ENCODE measurements around the gene COG5. TPM values are rescaled to one million over a fixed set of nuclear protein-coding genes. Genes with fewer than 3 reads are reported as not detected.

The COG5 gene
- polyA plus RNA-seq, 3 donors, result 12.7 to 29.0 (median 28.1) TPM

- Histone ChIP-seq H3K27ac (ENCODE audit: low read depth in 1 of 2, low read length in 2 of 2) (no peak overlapping the region), H3K4me2 (replicated peaks; ENCODE audit: extremely low read depth, low read length, poor library complexity, severe bottlenecking) (no peak overlapping the region), H4K20me1 (ENCODE audit: insufficient read depth, low read length) (no peaks in the 10 kb centered on the region), H3K9ac (ENCODE audit: insufficient read depth, low read length, poor library complexity, severe bottlenecking) (no peak overlapping the region), H3K79me2 (ENCODE audit: insufficient read depth, low read length) (no peaks in the 10 kb centered on the region), H3K9me3 (replicated peaks in 1 of 2; ENCODE audit: control insufficient read depth in 1 of 2, insufficient read depth in 1 of 2, low read length in 2 of 2) (no peaks in the 10 kb centered on the region), H3K36me3 (replicated peaks in 1 of 2; ENCODE audit: control insufficient read depth in 1 of 2, insufficient read depth in 2 of 2, low read length in 2 of 2) (peaks cover 3 to 24% of the 10 kb centered on the region in 2 donors), H2AFZ (ENCODE audit: insufficient read depth, low read depth, low read length, poor library complexity, severe bottlenecking) (no peak overlapping the region), H3K27me3 (ENCODE audit: control insufficient read depth in 2 of 2, insufficient read depth in 2 of 2, low read length in 2 of 2) (no peaks in the 10 kb centered on the region), H3K4me3 (replicated peaks in 1 of 3; ENCODE audit: low read depth in 2 of 3, low read length in 3 of 3) (no peak overlapping the region), H3K4me1 (ENCODE audit: control insufficient read depth in 1 of 2, insufficient read depth in 2 of 2, low read length in 2 of 2) (no peaks in the 10 kb centered on the region)
- Mint-ChIP-seq H3K27me3 (ENCODE audit: low read depth in 3 of 3) (peaks cover 0 to 1% (median 0%) of the 10 kb centered on the region in 3 donors), H3K27ac (peak overlapping the region in 3 of 7 donors; percentile 37 to 60 (median 48)), H3K4me1 (no peaks in the 10 kb centered on the region), H3K4me3 (no peak overlapping the region), H3K9me3 (peaks cover 0 to 3% (median 0%) of the 10 kb centered on the region in 7 donors), H3K36me3 (peaks cover 23 to 24% of the 10 kb centered on the region in 2 donors)
- no CpG with 5 or more reads among the region's 1 CpG for WGBS (ENCODE audit: insufficient coverage)
- DNase-seq, result no peak
- TF ChIP-seq CTCF (IDR thresholded peaks at IDR 0.05), result no peak
- intact Hi-C loops (cut with micrococcal nuclease), result no loop called here
Observed at GRCh38 chr7:107322015-107322414, 241.7 kb downstream of the COG5 start.

- H4K20me1 ChIP-seq (ENCODE audit: insufficient read depth, low read length), result no peaks in the 10 kb centered on the region
- H3K36me3 Mint-ChIP-seq, result peaks cover 20 to 24% of the 10 kb centered on the region in 2 donors
- intact Hi-C loops (cut with micrococcal nuclease), result no loop called here
Observed at GRCh38 chr7:107321611-107322010, 242.1 kb downstream of the COG5 start.

More at GRCh38 chr7:107321611-107322010, 242.1 kb downstream of the COG5 start:
- Histone ChIP-seq H3K4me2 (replicated peaks; ENCODE audit: extremely low read depth, low read length, poor library complexity, severe bottlenecking) (no peak overlapping the region), H3K79me2 (ENCODE audit: insufficient read depth, low read length) (no peaks in the 10 kb centered on the region), H3K4me3 (replicated peaks in 1 of 3; ENCODE audit: low read depth in 2 of 3, low read length in 3 of 3) (no peak overlapping the region), H3K9ac (ENCODE audit: insufficient read depth, low read length, poor library complexity, severe bottlenecking) (no peak overlapping the region), H3K27ac (ENCODE audit: low read depth in 1 of 2, low read length in 2 of 2) (no peak overlapping the region), H3K9me3 (replicated peaks in 1 of 2; ENCODE audit: control insufficient read depth in 1 of 2, insufficient read depth in 1 of 2, low read length in 2 of 2) (no peaks in the 10 kb centered on the region), H3K36me3 (replicated peaks in 1 of 2; ENCODE audit: control insufficient read depth in 1 of 2, insufficient read depth in 2 of 2, low read length in 2 of 2) (peaks cover 3 to 24% of the 10 kb centered on the region in 2 donors), H3K27me3 (ENCODE audit: control insufficient read depth in 2 of 2, insufficient read depth in 2 of 2, low read length in 2 of 2) (no peaks in the 10 kb centered on the region), H2AFZ (ENCODE audit: insufficient read depth, low read depth, low read length, poor library complexity, severe bottlenecking) (no peak overlapping the region), H3K4me1 (ENCODE audit: control insufficient read depth in 1 of 2, insufficient read depth in 2 of 2, low read length in 2 of 2) (no peaks in the 10 kb centered on the region)
- DNase-seq, result no peak
- Mint-ChIP-seq H3K4me1 (no peaks in the 10 kb centered on the region), H3K4me3 (no peak overlapping the region), H3K27ac (no peak overlapping the region), H3K27me3 (ENCODE audit: low read depth in 3 of 3) (peaks cover 0 to 1% (median 0%) of the 10 kb centered on the region in 3 donors), H3K9me3 (no peaks in the 10 kb centered on the region)
- no CpG with 5 or more reads among the region's 1 CpG for WGBS (ENCODE audit: insufficient coverage)
- TF ChIP-seq CTCF (IDR thresholded peaks at IDR 0.05), result no peak
